HG03280 (cell line): ENCODE results near the gene ZNF672.
A peak's percentile ranks its signal among the peaks of the same experiment; 100 is the strongest.
"Not testable (repeated sequence)": the region's sequence is repeated elsewhere in the genome, so short reads cannot be mapped to it uniquely, and the experiment has no call there.

Experiments
- ATAC-seq: cut with Tn5 transposase; IDR thresholded peaks from one replicate; pipeline ENCODE4 v1.9.1; 2021; ENCODE audit warnings: mild to moderate bottlenecking, moderate library complexity; ENCODE audit not compliant: unreplicated experiment

The ZNF672 gene

DNA sequence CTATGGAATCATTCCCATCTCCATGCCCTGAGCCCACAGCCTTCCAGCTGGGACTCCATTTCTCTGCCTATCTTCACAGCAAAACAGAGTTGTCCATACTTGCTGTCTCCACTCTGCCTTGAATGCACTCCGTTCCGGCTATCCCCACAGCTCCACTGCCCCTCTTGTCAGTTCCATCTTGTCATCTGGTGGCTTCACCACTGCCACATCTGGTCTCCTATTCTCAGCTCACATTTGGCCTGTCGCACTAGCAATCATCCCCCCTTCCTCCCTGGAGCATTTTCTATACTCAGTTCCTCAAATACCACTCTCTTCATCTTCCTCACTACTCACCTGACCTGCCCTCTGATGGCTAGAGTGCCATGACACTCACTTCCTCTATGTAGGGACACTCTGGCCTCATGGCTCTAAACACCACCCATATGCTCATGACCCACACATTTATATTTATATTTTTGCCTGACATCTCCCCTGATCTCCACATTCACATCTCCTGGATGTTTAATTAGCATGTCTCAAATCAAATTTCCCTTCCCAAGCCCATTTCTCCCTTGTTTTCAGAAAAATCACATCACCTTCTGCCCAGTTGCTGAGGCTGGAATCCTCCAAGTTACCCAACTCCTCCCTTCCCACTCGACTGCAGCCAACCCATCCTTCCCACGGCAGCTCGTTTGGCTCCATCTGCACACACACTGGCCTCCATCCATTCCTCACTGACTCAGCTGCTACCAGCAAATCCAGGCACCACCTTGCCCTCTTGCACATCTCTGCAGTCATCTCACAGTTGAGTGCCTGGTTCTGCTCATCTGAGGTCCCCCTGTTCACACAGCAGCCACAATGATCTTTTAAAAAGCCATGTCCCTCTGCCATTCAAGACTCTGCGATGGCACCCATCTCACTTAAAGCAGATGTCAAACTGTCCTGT, 14.7 kb downstream of the ZNF672 start:
- ATAC-seq: no peak

DNA sequence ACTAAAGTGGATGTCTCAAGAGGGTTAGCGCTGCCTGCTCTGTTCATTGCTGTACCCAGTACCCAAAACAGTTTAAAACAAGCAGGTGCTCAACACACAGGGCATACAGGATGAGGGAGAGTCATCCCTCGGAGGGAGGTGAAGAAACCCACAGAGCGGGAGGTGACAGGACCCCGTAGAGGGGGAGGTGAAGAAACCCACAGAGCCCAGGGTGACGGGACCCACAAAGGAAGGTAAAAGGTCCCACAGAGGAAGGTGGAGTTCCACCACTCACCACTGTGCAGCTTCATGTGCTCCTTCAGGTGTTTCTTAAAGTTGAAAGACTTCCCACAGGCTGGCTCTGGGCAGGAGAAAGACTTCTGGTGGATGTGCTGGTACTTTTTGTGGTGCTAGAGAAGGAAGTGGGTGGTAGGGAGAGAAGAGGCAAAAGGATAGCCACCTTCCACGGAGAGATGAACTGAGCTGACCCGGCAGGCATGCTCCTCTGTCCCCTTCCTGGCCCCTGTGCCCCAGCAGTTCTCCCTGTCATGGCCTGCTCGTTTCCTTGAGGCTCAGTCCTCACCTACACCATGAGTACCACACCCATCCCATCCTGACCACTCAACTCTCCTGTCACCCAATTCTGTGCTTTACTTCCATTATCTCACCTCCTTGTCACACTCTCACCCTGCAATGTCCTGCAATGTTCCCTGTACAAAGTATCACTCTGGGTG, 15.8 kb downstream of the ZNF672 start:
- no peak for ATAC-seq

DNA sequence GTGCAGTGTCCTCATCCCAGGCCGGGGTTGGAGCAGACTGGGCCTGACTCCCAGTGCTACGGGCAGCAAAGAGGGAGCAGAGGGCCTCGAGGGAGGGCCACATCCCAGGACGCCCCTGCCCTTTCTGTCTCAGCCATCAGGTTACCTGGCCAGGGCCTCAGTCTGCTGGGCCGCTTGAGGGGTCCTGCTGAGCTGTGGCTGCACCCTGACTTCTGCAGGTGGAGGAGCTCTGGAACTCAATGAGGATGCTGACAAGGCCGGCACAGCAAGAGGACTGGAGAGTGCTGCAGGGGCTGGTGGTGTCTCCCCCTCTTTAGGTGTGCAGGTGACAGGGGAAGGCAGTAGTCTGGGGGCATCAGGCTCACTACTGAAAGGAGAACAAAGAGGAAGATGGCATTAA, 17.6 kb downstream of the ZNF672 start:
- no peak for ATAC-seq

DNA sequence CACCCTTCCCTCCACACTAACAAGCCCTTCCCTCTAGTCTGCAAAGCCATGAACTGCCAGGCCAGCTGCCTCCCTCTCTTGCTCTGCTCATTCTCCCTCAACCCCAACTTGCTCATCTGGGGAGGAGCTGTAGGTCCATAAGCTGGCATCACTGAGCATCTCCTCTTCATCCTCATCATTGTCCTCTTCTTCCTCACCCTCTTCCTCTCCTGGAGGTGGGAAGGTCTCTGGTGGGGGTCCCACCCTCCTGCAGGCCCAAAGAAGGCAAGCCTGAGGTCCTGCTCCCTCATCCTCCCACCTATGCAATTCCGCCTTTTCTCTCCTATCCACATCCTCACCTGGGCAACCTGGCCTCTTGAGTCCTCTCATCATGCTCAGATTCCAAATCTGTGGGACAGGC, 18.2 kb downstream of the ZNF672 start:
- ATAC-seq: no peak

DNA sequence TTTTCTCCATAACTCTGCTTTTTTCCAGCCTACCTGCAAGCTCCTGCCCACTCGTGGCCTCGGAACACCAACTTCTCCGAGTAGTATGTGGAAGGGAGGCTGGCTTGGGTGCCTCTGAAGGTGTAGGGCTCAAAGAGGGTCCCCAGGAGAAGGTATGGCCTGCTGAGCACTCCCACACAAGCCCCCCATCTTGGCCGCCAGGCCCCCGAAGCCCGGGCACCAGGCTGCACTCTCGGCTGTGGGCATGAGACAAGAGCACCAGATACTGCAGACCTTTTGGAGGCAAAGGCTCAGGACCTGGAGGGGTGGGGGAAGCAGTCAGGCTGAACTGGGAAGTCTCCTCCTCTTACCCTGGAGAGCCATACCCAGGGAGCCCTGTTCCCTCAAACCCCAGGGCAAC, 19.2 kb downstream of the ZNF672 start:
- no peak for ATAC-seq

DNA sequence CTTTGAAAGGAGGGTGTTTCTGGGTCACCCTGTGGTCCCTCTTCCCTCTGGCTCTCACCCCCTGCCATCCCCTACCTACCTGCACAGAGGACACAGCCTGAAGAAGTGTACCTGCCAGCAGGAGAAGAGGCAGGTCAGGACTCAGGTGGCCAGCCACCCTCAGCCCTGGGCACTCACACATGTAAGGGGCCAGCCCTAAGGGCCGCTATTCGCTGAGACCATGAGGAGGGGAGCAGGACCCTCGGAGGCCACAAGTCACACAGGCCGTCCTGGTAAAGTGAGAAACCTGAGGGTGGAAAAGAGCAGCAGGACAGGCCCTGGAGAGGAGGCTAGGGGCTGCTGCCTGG, 19.7 kb downstream of the ZNF672 start:
- ATAC-seq: no peak

DNA sequence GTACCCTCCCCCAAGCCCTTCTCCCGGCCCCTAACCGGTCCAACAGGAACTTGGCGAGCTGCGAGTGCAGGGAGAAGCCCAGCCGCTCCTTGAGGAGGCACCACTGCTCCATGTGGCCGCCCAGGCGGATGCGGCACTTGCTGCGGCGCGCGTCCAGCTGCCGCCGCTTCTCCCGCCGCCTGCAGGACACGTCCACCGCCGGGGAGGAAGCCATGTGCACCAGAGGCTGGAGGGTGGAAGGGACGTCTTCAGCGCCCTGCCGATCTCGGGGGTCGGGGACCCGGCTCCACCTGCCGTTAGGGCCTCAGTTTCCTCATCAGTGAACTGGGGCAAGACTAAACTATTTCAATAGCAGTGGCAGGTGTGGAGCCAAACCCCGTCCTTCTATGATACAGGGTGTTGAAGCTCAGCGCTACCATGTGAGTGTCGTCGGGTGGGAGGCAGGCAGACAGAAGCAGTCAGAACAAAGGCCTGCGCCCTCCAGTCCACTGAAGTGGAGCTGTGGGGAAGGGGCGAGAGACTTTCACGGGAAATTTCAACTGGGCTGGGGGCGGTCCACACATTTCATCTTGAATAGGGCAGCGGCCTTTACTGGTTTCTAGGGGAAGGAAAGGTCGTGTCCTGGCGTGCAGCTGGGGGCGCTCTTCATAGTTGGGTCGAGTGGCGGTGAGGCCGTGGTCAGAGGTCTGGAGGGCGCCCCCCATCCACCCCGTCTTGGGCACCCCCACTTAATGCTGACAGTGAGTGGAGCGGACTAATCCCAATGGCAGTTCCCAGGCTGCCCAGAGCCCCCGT, 20.3 kb downstream of the ZNF672 start:
- ATAC-seq: peak; percentile 40

DNA sequence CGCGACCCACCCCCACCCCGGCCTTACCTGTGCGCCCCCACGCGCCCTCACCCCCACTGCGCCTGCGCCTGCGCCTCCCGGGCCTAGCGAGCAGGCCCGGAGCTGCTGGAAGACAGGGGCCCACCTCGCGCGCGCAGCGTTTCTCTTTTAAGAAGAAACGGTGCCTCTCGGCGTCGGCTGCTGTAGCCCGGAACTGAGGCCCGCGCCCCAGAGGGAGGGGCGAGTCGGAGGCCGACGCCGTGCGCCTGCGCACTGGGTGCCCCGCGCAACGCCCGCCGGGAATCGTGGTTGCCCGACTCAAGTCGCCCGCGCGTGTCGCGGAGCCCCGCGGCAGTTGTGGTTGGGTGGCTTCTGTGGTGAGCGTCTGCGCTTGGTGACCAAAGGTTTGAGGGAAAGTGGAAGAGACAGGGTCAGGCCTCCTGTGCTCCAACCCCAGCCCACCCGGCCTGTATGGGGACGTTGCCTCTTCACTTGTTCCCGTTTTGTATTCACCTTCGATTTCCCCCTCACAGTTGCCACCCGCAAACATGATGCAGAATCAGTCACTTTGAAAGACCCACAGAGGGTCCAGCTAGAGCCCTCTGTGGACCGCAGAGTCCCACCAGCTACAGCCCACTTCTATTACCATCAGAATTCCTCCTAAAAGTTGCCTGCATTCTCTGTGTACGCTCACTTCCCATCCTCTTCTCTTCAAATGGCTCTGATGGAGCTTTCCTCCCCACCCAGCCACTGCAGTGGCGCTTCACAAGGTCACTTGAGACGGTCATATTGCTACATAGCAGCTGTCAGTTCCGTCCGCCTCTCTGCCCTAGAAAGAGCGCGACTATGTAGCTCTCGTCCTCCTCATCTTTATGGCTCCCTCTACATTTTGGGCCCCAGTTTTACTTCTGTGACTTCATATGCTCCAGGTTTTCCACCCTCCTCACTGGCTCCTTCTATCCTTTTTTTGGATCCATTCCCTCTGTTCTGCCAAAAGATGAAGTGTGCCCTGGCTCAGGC, 21.2 kb downstream of the ZNF672 start, which contains the start of gene ZNF692:
Gene ZNF692, minus strand, starts transcription at position 195 of the 999 bp plus-strand sequence. CDS start 776 bp downstream, outside the sequence.
- peak; percentile 78 for ATAC-seq

DNA sequence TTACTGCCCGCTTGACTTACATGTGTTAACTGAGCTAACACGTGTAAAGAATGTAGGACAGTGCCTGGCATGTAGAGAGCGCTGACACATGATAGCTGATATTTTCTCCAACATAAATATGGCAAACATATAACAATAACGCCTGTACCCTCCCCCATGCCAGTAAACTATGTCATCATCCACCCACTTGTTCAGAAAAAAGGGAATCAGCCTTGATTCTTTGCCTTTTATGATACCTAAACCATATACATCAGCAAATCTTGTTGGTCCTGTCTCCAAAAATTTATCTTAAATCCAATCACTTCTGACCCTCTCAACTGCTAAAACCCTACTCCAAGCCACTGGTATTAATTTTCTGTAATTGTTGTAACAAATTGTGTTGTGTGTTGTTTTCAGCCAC, 22.0 kb downstream of the ZNF672 start:
- no peak for ATAC-seq

DNA sequence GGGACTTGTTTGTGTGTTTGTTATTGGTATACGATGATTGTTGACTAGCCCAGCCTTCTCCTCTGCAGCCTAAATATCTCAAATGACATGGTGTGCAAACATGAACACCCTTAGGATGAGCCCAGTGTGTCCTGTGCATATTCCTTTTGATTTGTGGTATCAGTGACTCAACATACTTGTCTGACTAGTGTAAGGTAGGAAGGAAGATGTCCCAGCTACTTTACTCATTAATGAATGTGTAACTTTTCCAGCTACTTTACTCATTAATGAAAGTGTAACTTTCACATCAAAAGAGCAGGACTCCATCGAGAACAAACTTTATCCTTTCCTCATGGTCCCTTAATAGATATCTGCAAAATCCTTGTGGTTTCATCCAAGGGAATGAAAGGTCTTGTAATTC, 23.6 kb downstream of the ZNF672 start:
- no peak for ATAC-seq

DNA sequence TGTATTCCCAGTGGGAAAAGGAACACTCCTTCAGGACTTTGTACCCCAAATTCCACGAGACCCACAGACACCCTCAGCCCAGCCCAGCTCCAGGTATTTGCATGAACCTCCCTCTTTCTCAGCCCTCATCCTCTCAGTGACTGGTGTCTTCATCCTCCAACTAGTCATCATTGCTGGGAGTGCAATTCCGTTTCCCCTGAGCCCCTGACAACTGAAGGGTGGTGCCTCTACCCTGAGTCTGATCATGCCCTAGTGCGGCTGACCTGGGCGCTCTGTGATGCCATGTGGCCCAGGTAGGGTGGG, 24.6 kb downstream of the ZNF672 start:
- peak; percentile 2 for ATAC-seq

DNA sequence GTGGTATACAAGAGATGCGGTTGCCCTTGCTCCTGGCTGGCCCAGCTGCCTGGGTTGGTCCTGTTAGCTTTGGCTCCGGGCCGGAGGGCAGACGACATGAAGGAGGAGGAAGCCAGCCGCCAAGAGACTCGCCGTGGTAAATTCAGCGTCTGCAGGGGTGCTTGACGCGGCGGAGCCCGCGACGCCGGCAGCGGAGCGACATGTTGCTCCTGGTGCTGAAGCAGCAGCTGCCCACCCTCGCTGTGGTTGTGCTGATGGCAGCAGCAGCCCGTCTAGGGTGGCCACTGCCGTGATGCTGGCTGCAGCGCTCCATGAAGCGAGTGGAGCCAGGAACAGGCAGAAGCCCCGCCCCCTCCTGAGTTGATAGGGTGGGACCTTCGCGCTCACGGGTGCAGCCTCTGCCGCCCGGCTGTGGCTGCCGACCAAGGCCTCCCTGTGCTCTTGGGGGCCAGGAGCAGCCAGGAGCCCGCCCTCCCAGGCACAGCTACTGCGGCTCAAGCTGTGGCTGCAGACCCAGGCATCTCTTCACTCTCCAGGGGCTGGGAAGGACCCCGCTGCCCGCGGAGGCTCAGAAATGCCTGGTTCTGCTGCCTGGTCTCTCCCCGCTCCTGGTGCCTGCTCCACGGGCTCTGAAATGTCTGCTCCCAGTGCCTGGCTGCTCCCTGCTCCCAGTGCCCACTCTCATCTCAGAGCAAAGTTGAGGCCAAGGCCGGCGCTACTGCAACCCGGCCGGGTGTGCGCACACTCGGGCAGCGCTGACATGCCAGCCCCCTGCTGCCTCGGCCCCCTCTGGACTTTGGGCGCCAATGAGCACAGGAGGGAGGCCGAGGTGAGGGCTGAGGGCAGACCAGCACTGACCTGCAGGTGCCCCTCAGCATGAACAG, 25.2 kb downstream of the ZNF672 start:
- ATAC-seq: peak; percentile 57

DNA sequence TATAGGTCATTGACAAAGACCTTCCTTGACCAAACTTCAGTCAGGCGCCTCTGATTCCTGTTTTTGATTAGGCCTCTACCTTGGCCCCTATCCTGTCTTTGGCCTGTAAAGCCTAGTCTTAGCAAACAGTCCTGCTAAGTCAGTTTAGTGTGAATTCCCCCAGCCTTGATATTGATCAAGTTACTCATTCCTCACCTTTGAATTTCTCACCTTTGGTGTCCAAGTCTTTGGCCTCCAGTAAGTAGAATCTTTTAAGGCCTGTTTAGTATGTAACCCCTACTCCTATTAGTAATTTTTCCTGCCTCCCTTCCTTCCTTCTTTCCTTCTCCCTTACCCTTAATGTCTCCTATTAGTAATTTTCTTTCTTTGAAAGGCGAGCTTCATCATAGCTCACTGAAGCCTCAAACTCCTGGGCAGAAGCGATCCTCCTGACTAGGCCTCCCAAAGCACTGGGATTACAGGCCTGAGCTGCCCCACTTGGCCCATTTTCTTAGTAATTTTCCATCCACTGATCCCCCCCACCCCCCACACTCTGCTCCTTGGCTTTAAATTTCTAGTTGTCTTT, 33.9 kb downstream of the ZNF672 start:
- no peak for ATAC-seq

DNA sequence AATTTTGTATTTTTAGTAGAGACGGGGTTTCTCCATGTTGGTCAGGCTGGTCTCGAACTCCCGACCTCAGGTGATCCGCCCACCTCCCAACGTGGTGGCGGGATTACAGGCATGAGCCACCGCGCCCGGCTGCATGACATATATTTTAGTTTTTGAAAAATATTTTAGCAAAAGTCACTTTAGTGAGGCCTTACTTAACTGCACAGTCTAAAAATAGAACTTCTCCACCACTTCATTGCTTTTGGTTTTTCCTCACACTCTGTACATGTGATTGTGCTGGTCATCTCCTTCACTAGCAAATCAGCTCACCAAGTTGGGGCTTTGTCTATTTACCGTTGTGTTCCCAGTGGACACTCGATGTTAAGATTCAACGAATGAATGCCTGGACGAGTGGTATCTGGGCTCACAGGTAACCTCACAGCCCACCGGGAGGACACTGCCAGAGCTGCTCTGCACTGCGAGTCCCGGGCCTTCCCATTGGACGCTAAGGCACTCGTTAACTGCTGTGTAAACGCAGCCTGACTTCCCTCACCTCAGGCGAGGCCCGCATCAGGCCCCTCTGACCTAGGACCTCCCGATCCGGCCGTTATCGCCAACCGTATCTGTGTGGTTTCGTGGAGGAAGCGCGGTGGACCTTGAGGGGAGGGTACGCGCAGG, 34.9 kb downstream of the ZNF672 start:
- ATAC-seq: peak; percentile 25

DNA sequence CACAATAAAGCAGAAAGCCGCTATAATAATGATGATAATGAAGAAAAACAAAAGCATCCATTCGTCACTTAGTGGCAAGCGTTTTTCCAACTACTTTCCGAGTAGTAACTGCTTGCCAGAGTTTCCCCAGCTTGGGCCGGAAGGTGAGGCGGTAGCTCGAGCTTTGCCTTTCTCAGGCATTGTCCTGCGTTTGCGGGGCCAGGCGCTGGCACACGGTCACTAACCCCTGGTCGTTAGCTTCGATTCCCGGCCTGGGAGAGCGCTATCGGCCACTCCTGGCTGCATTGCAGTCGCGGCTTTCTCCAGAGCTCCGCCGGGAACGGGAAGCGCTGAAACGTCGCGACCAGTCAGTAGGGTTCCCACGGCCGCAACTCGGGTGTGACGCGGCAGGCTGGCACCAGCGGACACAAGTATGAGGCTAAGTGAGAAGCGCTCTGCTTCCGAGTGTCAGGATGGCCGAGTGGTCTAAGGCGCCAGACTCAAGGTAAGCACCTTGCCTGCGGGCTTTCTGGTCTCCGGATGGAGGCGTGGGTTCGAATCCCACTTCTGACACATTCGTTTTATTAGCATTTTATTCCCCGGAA, 35.5 kb downstream of the ZNF672 start:
- peak; percentile 80 for ATAC-seq

DNA sequence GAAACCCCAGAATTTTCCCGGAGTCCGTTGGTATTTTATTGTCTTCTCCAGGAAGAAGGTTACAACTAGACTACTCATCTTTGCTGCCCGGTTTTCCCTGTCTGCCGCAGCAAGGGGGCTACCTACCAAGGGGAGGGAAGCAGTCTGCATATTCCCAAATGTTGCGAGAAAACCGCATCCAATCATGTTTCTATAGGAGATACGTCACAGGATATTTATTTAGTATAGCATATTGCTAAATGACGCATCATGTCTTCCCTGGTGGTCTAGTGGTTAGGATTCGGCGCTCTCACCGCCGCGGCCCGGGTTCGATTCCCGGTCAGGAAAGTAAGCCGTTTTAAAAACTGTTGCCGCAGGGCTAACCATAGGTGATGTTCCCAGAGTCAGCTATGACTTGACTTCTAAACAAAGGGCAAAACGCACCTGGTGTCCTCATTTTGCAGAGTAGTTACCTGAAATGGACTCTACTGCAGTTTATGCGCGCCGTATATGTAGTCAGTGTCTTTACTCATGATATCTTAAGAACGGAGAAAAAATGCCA, 36.0 kb downstream of the ZNF672 start:
- peak; percentile 55 for ATAC-seq

DNA sequence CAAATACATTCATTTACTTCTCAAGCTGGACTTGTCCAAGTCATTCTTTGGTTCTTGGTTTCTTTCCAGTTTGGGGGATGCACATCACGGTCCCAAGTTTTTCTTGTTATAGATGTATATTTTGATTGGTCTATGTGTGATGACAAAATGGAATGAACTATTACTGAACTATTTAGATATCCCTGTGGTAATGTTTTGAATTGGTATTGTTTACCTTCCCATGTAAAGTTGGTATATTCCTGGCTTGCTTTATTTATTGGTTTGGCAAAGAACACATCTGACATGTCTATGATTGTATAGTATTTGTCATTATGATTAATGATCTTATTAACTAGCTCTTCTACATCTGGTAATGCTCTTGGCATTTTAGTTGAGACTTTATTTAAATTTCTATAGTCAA, 43.2 kb downstream of the ZNF672 start:
- ATAC-seq: no peak

DNA sequence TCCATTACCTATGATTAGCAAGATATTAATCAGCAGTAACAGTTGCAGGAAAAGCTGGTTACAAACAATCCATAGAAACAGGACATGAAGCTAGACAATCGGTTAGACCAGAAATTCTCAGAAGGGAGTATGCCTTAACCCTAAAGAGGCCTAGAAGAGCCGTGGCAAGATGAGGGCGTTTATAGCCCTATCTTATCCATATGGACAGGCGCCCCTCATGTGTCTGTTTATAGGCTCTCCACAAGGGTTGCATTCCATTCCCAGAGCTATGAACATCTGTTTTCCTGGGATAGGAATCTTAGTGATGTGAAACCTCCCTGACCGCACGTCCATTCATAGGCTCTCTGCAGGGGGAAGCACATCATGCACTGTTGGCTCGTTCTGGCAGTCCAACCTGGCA, 44.4 kb downstream of the ZNF672 start:
- not testable (repeated sequence) for ATAC-seq
